Gastrocnemius medialis (tissue), 4 donors: ENCODE results near the gene ZNF423.

Source experiments
- CTCF ChIP-seq, 5 experiments: fragments of 450-650 bp in 3 of 5; fragments of 200-600 bp in 2 of 5; sonication (generic) in 2 of 5; IDR thresholded peaks in 4 of 5; conservative IDR thresholded peaks in 1 of 5; 1 replicate in 4 of 5; 2 replicates in 1 of 5; pipeline ENCODE4 v1.5.1; 2016 to 2019; ENCODE audit warnings: antibody characterized with exemption in 5 of 5, mild to moderate bottlenecking in 3 of 5, moderate library complexity in 3 of 5
- POLR2A ChIP-seq, 2 donors: fragments of 450-650 bp; IDR thresholded peaks; one replicate each; pipeline ENCODE4 v1.6.1; 2017; ENCODE audit warnings: antibody characterized with exemption in 2 of 2, mild to moderate bottlenecking in 2 of 2, moderate library complexity in 2 of 2

- TF ChIP-seq CTCF (IDR thresholded peaks at IDR 0.05 in 4 of 5, conservative IDR thresholded peaks at IDR 0.05 in 1 of 5) (no peak), POLR2A (IDR thresholded peaks at IDR 0.05) (no peak)
Observed at GRCh38 chr16:49661465-49662187, 194.3 kb downstream of the ZNF423 start.
